ENCODE data around the gene TMEM50A.
"Not testable (repeated sequence)": the region's sequence is repeated elsewhere in the genome, so short reads cannot be mapped to it uniquely, and the experiment has no call there.

The TMEM50A gene

GRCh38 chr1:25338188-25338981 is at the start of gene TMEM50A:
TMEM50A (plus strand) TSS chr1:25338334; CDS start chr1:25340487, 2,153 bp downstream.
- peak; percentile 91 for DNase-seq (ENCODE audit: low spot score)

- DNase-seq (ENCODE audit: low spot score), result not testable (repeated sequence)
Observed at GRCh38 chr1:25288573-25289101, 49.5 kb upstream of the TMEM50A start.

GRCh38 chr1:25290043-25290442 is 48.1 kb upstream of the TMEM50A start:
- DNase-seq (ENCODE audit: low spot score), result not testable (repeated sequence)

- DNase-seq (ENCODE audit: low spot score), result not testable (repeated sequence)
Observed at GRCh38 chr1:25293426-25293825, 44.7 kb upstream of the TMEM50A start.

- DNase-seq (ENCODE audit: low spot score), result not testable (repeated sequence)
Observed at GRCh38 chr1:25294889-25295826, 43.0 kb upstream of the TMEM50A start.

GRCh38 chr1:25296501-25296900 is 41.6 kb upstream of the TMEM50A start:
- not testable (repeated sequence) for DNase-seq (ENCODE audit: low spot score)

- not testable (repeated sequence) for DNase-seq (ENCODE audit: low spot score)
Observed at GRCh38 chr1:25300729-25301128, 37.4 kb upstream of the TMEM50A start.

GRCh38 chr1:25302330-25302729 is 35.8 kb upstream of the TMEM50A start:
- DNase-seq (ENCODE audit: low spot score), result not testable (repeated sequence)

- not testable (repeated sequence) for DNase-seq (ENCODE audit: low spot score)
Observed at GRCh38 chr1:25304936-25305335, 33.2 kb upstream of the TMEM50A start.

GRCh38 chr1:25308168-25308567 is 30.0 kb upstream of the TMEM50A start:
- not testable (repeated sequence) for DNase-seq (ENCODE audit: low spot score)

- DNase-seq (ENCODE audit: low spot score), result not testable (repeated sequence)
Observed at GRCh38 chr1:25309085-25309484, 29.0 kb upstream of the TMEM50A start.

GRCh38 chr1:25309486-25309885 is 28.6 kb upstream of the TMEM50A start:
- not testable (repeated sequence) for DNase-seq (ENCODE audit: low spot score)

- peak; percentile 33 for DNase-seq (ENCODE audit: low spot score)
Observed at GRCh38 chr1:25312806-25313470, 25.2 kb upstream of the TMEM50A start.

- DNase-seq (ENCODE audit: low spot score), result peak; percentile 40
Observed at GRCh38 chr1:25320314-25320938, 17.7 kb upstream of the TMEM50A start.

GRCh38 chr1:25322127-25322526 is 16.0 kb upstream of the TMEM50A start:
- not testable (repeated sequence) for DNase-seq (ENCODE audit: low spot score)

- DNase-seq (ENCODE audit: low spot score), result not testable (repeated sequence)
Observed at GRCh38 chr1:25324407-25324806, 13.7 kb upstream of the TMEM50A start.

- DNase-seq (ENCODE audit: low spot score), result not testable (repeated sequence)
Observed at GRCh38 chr1:25327864-25328790, 10.0 kb upstream of the TMEM50A start.

- DNase-seq (ENCODE audit: low spot score), result not testable (repeated sequence)
Observed at GRCh38 chr1:25328791-25329185, 9.3 kb upstream of the TMEM50A start.

GRCh38 chr1:25329336-25329735 is 8.8 kb upstream of the TMEM50A start:
- not testable (repeated sequence) for DNase-seq (ENCODE audit: low spot score)

GRCh38 chr1:25329950-25330349 is 8.2 kb upstream of the TMEM50A start:
- not testable (repeated sequence) for DNase-seq (ENCODE audit: low spot score)

Measured in hematopoietic multipotent progenitor cell treated with erythropoietin and hydrocortisone succinate and interleukin-3 and kit ligand, for 17 days (in vitro differentiated cells).